Amniotic stem cell (primary cell): ENCODE measurements around the gene SCYL2.
"Not testable (repeated sequence)": the region's sequence is repeated elsewhere in the genome, so short reads cannot be mapped to it uniquely, and the experiment has no call there.

Experiments
- DNase-seq: peaks from one replicate; lab custom pipeline; 2025; lab: John Stamatoyannopoulos, UW

The SCYL2 gene

GRCh38 chr12:100266835-100267602 is at the start of gene SCYL2, which contains the start of gene DEPDC4:
Gene SCYL2 (plus strand): TSS chr12:100267177. CDS start chr12:100282971, 15,794 bp downstream.
Gene DEPDC4 (minus strand): TSS chr12:100267079. CDS start chr12:100267076, 3 bp downstream.
- DNase-seq = peak; percentile 98

- no peak for DNase-seq
Observed at GRCh38 chr12:100219328-100220109, 47.5 kb upstream of the SCYL2 start.

DNA sequence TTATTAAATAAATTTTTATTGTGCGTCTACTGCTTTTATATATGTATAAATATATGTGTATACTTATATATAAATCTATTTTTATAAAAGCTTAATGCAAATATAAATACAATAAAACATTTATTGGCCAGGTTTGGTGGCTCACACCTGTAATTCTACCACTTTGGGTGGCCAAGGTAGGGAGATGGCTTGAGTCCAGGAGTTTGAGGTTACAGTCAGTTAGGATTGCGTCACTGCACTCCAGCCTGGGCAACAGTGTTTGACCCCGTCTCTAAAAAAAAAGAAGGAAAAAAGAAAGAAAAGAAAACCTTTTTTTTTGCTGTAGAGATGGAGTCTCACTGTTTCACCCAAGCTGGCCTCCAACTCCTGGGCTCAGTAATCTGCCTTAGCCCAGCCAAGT is 45.5 kb upstream of the SCYL2 start:
- DNase-seq = no peak

DNA sequence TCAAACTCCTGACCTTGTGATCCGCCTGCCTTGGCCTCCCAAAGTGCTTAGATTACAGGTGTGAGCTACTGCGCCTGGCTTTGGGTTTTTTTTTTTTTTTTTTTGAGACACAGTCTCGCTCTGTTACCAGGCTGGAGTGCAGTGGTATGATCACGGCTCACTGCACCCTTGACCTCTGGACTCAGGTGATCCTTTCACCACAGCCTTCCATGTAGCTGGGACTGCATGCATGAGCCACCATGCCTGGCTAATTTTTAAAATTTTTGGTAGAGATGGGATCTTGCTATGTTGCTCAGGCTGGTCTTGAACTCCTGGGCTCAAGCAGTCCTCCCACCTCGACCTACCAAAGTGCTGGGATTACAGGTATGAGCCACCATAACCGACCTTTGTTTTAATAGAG is 44.8 kb upstream of the SCYL2 start:
- not testable (repeated sequence) for DNase-seq

GRCh38 chr12:100225491-100225890 is 41.5 kb upstream of the SCYL2 start:
- no peak for DNase-seq

- DNase-seq = no peak
Observed at GRCh38 chr12:100229036-100229635, 37.8 kb upstream of the SCYL2 start.

DNA sequence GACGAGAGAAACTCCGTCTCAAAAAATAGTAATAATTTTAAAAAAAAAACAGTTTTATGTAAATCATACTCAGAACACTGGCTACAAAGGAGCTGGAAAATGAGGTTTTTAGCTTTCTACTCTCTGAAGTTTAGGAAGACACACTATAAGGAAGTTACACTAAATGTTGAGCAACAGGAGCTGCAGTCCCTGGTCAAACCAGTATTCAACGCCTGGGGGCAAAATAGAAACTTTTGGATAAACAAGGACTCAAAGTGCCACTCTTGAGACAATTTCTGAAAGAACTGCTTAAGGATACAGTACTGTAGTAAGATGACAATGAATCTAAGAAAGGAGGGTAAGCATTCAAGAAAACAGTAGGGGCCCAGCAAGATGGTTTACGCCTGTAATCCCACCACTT is 37.1 kb upstream of the SCYL2 start:
- DNase-seq = no peak

GRCh38 chr12:100231873-100232272 is 35.1 kb upstream of the SCYL2 start:
- DNase-seq = not testable (repeated sequence)

- no peak for DNase-seq
Observed at GRCh38 chr12:100234166-100234565, 32.8 kb upstream of the SCYL2 start.

DNA sequence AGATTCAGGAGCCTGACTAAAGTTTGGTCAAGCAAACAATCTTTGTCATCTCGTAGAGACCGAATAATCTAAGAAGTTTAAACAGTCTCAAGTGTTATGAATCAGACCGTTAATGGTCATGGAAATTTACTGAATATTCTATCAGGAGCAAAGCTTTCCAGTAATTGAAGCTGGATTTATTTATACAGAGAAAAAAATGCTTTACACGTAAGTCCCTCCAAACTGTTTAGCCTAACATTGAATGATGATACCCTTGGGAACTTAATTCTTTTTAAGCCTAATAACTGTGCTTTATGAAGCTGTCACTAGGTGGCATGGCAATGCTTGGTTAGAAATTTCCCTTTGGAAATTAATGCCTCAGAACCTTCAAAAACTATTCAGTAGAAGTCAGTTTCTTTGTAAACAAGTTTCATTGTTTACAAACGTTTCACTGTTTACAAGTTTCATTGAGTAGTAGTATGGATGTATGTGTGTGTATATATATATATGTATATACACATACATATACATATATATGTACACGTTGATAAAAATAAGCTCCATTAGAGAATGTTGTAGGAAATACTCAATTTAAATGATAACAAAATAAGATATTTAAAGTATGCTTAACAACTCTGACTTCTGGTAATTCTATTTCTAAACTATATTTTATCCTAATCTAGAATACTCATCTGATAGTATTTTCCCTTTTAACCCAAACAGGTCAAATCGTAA is 32.2 kb upstream of the SCYL2 start:
- no peak for DNase-seq

- DNase-seq = no peak
Observed at GRCh38 chr12:100238801-100239200, 28.2 kb upstream of the SCYL2 start.

- DNase-seq = no peak
Observed at GRCh38 chr12:100239589-100239988, 27.4 kb upstream of the SCYL2 start.

- no peak for DNase-seq
Observed at GRCh38 chr12:100243137-100243536, 23.8 kb upstream of the SCYL2 start.

GRCh38 chr12:100247765-100248164 is 19.2 kb upstream of the SCYL2 start:
- DNase-seq = no peak

- DNase-seq = no peak
Observed at GRCh38 chr12:100248886-100249285, 18.1 kb upstream of the SCYL2 start.

- DNase-seq = no peak
Observed at GRCh38 chr12:100249941-100250340, 17.0 kb upstream of the SCYL2 start.

GRCh38 chr12:100251917-100252316 is 15.1 kb upstream of the SCYL2 start:
- no peak for DNase-seq

GRCh38 chr12:100253437-100253836 is 13.5 kb upstream of the SCYL2 start:
- no peak for DNase-seq

GRCh38 chr12:100254876-100255275 is 12.1 kb upstream of the SCYL2 start:
- DNase-seq = no peak

DNA sequence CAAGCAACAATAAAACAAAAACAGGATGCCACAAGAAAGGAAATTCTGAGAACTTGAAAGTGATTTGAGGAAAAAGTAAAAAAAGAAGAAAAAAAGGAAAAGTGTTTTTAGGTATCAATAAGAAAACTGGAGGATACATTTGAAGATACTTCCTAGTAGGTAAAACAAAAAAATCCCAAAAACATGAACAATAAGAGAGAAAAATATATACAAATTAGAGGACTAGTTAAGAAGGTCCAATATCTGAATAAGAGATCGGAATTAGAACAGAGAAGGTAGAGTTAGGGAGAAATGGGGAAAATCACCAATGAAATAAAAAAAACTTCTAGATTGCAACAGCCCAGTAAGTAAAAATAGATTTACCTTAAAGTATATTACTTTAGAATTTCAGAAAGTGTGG is 8.8 kb upstream of the SCYL2 start:
- DNase-seq = no peak

GRCh38 chr12:100263131-100263530 is 3.8 kb upstream of the SCYL2 start:
- no peak for DNase-seq

DNA sequence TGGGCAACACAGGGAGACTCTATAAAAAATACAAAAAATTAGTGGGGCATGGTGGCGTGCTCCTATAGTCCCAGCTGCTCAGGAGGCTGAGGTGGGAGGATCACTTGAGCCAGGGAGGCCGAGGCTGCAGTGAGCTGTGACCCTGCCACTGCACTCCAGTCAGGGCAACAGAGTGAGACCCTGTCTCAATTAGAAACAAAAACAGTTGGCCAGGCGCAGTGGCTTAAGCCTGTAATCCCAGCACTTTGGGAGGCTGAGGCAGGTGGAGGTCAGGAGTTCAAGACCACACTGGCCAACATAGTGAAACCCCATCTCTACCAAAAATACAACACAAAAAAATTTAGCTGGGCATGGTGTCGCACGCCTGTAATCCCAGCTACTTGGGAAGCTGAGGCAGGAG is 1.9 kb upstream of the SCYL2 start:
- DNase-seq = not testable (repeated sequence)
